Right renal cortex interstitium (tissue), 3 donors: ENCODE results near the gene EMP2. TPM values are rescaled to one million over a fixed set of nuclear protein-coding genes. Genes with fewer than 3 reads are reported as not detected.
"Not testable (repeated sequence)": the region's sequence is repeated elsewhere in the genome, so short reads cannot be mapped to it uniquely, and the experiment has no call there.

Experiments
- DNase-seq, 3 donors: peaks; one replicate each; pipeline ENCODE4 v3.0.0-alpha.2; 2013; ENCODE audit warnings: low read depth in 3 of 3, low spot score in 2 of 3
- polyA plus RNA-seq, 3 donors: library from polyadenylated mRNA; unstranded; fragments of 120-200 nt; gene quantifications; one replicate each; pipeline ENCODE4 v1.2.1, GENCODE V29; 2013; ENCODE audit not compliant: insufficient read length in 3 of 3

EMP2 gene
- polyA plus RNA-seq, 3 donors, result 18.5 to 26.0 (median 24.2) TPM

DNA sequence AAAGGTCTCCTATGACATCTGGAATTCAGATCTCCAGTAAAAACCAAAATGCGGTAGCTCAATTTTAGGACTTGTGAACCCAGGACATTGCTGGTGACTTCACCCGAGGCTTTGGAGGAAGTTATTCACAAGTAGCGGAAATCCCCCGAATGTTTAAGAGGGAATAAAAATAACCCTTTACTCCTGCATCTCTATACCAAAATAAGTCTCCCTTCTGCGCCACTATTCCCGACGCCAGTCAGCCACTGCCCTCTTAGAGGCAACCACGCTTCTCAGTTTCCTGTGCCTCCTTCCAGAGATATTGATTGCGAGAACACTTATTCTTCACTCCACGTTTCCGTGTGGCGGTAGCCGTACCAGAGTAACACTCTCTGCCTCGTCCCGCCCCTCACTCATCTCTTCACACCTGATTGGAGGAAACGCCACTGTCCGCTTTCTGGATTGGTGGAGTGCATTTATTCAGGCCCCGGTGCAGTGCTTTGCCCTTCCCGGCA lies 27.4 kb downstream of the EMP2 start:
- DNase-seq, result no peak

DNA sequence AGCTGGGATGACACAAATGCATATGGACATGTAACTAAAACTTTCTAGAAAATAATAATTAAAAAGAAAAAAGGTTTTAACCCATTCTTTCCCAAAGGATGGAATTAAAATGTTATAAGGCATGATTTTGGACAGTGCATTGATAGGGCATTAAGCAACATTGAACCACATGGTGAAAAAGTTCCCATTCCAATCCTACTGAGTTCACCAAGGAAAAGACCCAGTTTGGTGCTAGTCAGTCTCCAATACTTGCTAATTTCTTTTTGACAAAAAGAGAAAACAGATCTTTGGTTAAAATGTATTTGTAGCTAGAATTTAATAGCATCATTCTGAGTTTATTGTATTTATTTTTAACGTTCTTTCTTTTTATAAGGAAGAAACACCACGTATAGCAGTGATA lies 28.1 kb downstream of the EMP2 start:
- DNase-seq, result no peak

DNA sequence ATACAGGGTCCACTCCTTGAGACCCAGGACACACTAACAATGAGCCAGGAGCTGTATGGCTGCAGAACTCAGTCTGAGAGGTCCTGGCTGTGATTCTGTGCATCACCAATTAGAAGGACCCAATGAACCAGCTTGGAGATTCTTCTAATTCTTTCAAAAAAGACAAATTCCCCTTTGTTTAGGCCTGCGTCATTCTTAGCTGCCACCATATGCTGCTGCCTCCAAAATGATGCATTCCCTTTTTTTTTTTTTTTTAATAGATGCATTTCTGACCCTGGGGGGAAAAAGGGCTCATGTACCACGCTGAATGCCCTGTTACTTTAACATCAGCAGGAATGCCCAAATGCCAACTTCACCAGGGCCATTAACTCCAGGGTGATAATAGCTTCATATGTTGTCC lies 28.5 kb downstream of the EMP2 start:
- no peak for DNase-seq

DNA sequence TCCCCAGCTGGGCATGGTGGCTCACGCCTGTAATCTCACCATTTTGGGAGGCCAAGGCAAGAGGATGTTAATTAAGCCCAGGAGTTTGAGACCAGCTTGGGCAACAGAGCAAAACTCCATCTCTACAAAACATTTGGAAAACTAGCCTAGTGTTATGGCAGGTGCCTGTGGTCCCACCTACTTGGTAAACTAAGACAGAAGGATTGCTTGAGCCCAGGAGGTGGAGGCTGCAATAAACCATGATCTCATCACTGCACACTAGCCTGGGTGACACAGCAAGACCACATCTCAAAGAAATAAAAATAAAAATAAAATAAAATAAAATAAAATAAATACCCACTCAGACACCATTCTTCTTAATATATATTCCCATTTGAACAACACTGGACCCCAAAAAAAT lies 32.0 kb downstream of the EMP2 start:
- no peak for DNase-seq

DNA sequence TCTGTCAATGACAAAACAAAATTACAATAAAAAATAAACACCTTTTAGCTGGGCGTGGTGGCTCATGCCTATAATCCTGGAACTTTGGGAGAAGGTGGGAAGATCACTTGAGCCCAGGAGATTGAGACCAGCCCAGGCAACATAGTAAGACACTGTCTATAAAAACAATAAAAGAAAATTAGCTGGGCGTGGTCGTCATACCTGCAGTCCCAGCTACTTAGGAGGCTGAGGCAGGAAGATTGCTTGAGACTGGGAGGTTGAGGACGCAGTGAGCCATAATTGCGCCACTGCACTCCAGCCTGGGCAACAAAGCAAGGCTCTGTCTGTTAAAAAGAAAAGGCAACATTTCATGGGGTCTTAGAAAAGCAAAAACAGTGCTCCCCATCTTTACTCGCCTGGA lies 32.7 kb downstream of the EMP2 start:
- DNase-seq, result no peak

DNA sequence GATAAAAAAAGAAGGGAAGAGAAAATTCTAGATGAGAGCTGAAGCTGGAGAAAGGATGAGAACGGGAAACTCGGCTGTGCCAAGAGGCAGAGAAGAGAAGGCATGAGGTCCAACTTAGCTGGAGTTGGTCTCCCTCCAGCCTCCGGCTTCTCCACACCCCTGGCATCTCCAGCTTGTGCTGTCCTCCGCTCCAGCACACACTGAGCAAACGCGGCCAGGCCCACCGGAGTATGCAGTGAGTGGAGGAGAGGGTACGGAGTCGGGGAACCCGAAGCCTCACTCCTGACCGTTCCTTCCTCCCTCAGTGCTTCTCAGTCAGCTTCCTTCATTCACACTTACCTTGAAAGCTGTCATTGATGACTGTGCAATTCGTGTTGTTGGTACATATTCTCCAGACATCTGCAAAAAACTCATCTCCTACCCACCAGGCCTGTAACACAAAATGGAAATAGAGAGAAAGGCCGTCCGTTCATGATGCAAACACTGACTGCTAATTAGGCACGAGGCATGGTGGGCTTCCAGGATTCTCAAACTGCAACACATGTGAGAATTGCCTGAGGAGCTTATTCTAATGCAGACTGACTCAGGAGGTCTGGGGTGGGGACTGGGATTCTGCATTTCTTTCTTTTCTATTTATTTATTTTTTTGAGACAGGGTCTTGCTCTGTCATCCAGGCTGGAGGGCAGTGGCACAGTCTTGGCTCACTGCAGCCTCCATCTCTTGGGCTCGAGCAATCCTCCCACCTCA lies 37.0 kb downstream of the EMP2 start:
- no peak for DNase-seq

DNA sequence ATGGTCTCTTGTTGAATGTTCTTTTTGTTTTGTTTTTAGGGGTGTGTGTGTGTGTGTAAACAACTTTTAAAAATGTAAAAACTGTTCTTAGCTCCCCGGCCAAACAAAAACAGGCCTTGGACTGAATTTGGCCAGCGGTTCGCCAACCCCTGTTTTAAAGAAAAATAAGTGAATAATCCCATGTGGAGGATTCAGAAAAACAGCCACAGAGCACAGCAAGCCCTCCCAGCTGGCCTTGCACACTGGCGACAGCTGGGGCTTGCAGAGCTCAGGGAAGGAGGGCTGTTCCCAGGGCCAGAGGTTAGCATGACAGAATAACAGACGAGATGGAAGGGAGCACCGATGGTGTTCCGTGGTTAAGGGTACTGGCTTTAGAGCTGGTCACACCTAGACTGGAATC lies 39.0 kb downstream of the EMP2 start:
- no peak for DNase-seq

DNA sequence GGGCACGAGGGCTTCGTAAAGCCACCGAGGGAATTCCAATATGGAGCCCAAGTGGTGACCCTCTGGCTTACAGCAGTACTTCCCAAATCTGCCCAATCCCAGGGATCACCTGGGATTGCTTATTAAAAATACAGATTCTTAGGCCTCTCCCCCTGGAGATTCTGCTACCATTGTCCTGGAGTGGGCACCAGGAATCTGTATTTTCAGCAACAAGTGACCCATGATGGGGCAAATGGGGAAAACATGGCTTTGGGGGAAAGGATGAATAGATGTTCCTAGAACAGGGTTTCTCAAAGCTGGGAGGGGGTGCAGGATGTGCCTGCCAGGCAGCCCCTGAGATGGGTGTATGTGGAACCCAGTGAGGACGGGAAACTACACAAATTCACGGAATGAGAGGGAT lies 40.6 kb downstream of the EMP2 start:
- DNase-seq, result no peak

DNA sequence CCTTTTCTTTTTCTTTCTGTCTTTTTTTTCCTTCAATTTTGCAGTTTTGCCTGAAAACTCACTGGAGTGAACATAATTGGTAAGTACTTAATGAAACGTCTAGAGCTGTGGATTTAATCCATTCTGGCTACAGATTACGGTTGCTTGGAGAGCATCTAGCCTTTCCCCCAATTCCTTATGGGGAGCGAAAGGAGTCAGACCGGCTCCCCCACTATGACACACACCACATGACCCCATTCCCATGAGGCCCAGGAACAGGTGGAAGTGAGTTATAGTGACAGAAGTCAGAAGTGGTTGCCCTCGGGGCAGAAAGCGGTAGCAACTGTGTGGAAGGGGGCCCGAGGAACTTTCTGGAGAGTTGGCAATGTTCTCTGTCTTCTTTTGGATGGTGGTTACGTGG lies 41.2 kb downstream of the EMP2 start:
- no peak for DNase-seq

DNA sequence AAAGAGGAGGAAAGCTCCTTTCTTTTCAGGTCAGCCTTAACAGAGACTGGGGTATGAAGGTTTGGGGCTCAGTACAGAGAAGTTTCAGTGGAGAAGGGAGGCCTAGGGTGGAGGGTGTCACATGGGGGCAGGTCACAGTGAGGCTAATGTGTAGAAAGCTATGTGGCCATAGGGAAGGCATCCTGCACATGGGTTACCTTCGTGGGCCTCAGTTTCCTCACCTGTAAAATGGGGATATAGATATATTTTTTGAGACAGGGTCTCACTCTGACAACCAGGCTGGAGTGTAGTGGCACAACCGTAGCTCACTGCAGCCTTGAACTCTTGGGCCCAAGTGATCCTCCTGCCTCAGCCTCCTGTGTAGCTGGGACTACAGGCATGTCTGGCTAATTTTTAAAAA lies 41.8 kb downstream of the EMP2 start:
- no peak for DNase-seq

DNA sequence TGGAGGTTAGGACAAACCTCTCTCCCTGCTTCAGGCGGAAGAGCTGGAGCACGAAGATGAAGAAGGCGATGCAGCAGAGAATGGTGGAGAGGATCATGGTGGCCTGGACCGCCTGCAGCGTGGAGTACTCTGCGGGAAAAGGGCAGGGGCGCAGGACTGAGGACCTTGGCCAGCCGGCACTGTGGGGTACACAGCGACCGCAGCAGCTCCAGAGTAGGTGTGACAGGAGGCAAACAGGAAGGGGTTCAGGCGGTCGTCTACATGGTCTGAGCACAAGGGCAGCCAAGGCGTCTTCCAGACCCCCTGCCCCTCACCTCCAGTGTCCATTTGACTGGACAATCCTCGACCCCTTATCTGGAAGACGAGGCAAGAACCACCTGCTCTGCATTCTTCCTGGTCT lies 42.5 kb downstream of the EMP2 start:
- no peak for DNase-seq

DNA sequence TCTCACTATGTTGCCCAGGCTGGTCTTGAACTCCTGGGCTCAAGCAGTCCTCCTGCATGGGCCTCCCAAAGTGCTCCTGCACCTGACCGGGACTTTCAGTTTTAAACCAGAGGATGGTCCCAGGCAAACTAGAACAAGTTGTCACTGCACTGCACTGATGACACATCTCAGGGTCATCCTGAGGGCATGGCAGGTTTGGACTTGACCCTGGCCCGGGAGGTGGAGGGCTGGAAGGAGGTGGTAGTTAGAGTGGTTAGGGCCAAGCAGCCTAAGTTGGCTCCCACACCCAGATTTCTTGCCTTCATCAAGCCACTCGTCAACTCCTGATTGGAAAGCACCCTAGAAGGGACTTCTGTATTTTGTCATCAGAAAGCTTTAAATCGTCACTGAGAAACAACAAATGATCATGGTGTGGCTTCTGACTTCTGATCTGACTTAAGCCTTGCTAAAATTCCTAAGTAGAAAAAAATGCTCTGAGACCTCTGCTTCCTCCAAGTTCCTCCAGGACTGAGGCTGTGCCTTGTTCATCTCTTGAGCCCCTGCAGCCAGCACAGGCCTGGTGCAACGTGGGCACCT lies 43.5 kb downstream of the EMP2 start:
- DNase-seq, result no peak

DNA sequence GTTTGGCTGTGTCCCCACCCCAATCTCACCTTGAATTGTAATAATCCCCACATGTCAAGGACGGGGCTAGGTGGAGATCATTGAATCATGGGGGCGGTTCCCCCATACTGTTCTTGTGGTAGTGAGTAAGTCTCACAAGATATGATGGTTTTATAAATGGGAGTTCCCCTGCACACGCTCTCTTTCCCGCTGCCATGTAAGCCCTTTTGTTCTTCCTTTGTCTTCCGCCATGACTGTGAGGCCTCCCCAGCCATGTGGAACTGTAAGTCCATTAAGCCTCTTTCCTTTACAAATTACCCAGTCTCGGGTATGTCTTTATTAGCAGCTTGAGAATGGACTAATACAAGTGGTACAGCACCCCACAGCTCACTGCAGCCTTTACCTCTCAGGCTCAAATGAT lies 44.1 kb downstream of the EMP2 start:
- not testable (repeated sequence) for DNase-seq

DNA sequence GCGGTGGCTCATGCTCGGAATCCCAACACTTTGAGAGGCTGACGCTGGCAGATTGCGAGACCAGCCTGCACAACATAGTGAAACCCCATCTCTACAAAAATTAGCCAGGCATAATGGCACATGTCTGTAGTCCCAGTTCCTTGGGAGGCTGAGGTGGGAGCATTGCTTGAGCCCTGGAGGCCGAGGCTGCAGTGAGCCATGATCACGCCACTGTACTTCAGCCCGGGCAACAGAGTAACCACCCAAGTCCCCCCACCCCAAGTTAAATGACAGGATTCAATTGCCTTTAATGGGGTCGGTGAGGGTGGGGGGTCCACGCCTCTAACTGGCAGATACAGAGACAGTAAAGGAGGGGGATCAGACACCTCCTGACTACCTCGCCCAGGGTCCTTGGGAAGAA lies 44.9 kb downstream of the EMP2 start:
- DNase-seq, result no peak

DNA sequence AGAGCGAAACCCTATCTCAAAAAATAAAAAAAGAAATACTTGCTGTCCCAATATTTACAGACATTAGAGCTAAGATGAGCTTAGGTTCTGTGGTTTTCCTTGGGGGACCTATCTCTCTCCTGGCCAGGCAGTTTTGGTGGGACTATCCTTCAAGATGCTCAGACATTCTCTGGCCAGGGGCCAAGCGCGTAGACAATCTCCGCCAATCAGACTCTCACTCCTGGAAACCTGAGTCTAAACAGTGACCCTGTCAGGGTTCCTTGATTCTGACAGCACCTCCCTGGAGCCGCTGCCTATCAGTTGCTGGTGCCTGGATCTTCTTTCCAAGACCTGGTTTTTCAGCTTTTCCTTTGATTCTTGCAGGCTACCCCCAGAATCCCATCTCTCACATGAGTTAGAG lies 45.6 kb downstream of the EMP2 start:
- no peak for DNase-seq

DNA sequence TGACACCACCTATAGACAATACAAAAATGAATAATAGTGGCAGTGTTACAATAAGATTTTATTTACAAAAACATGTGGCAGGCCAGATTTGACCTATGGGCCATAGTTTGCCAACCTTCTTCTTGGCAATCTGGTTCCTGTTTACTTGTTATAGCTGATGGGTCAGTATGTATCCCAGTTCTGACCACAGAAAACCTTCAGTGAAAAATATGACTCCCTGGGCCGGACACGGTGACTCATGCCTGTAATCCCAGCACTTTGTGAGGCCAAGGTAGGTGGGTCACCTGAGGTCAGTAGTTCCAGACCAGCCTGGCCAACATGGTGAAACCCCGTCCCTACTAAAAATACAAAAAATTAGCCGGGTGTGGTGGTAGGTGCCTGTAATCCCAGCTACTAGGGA lies 46.8 kb downstream of the EMP2 start:
- not testable (repeated sequence) for DNase-seq

DNA sequence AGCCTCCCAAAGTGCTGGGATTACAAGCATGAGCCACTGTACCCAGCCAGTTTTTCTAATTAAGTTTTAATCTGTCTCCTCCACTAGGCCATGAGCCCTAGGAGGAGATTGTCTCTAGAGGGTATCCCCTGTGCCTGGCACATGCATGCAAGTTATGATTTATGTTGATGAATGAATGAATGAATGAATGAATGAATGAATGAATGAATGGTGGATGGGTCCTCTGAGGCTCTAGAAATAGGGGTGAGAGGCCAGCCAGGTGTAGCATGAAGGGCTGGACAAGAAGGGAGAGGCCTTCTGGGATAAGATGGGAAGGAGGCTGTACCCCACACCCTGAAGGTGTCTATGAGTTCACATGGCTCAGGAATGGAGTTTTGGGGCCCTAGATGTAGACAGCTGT lies 48.8 kb downstream of the EMP2 start:
- no peak for DNase-seq

DNA sequence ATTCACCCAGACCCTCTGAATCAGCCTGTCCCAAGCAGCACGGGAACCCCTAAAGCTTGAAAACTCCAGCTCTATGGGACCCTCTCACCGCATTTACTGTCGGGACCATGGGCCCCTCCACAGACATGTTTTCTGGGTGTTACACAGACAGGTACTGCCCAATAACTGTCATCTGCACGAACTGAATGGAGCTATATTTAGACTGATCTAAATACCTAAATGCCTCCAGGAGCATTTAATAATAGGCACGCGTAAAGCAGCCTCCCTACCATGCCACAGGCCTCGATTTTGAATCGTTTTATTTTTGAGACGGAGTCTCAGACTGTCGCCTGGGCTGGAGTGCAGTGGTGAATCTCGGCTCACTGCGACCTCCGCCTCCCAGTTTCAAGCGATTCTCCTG lies 49.7 kb downstream of the EMP2 start:
- DNase-seq, result no peak

DNA sequence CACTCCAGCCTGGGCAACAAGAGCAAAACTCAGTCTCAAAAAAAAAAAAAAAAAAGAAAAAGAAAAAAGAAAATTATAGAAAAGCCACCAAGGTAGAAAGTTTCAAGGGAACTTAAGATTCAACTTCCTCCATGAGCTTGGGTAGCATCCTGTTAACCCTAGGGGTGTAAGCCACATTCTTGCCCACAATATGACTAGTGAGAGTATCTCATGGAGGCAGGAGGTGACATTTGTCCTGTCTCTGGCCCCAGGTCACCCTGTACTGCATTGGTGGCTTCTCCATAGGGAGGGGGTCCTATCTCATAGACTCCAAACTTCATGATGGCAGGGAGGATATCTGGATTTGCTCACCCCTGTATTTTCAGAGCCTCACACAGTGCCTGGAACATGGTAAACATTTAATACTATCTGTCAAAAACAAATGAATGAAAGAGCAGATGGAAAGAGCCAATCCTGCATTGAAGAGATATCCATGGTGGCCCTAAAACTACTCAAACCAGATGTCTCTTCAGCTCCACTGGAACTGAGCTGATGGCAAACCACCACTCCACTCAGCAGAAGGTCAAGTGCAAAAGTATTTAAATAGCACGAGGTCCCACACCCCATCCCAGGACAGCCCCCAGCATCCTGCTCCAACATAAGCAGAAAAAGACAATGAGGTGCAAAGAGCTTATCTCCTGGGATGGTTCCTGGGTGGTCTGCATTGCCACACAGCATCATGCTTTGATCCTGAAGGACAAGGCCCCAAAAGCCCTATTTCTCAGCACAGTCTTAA lies 50.3 kb downstream of the EMP2 start:
- no peak for DNase-seq

DNA sequence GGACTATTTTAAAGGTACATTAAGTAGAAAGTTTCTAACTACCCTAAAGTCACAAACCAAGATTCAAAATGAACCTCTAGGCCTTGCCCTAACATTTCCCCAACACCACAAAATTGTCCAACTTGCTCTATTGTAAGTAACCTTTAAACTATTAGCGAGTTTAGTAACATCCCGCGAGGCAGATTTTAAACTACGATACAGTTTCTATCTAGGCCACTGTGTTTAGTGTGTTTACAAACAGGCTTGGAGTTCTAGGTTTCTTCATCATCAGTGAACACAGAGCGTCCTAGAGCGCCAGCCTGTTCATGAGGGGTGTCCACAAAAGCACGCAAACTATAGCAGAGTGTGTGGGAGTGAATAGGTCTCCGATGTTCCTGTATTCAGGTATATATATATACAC lies 51.8 kb downstream of the EMP2 start:
- DNase-seq, result no peak

DNA sequence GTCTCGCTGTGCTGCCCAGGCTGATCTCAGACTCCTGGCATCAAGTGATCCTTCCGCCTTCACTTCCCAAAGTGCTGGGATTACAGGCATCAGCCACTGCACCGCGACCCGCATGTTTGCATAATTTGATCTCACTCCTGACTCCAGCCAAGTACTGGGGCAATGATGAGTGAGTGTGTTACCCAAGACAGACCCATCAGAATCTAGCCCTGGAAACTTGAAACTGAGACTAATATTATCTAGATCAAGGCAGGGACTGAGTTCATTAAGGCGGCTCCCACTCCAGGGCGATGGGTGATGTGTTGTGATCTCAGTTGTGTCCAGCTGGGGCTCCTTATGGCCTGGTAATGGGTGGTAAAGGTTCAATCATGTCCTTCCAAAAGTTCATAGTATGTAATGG lies 53.4 kb downstream of the EMP2 start:
- no peak for DNase-seq
